Spleen (tissue), 7 donors: ENCODE results near the gene OXNAD1.

Experiments used
- CTCF ChIP-seq, 11 experiments: fragments of 200-600 bp in 7 of 11; fragments of 450-650 bp in 4 of 11; sonication (generic) in 4 of 11; IDR thresholded peaks in 8 of 11; conservative IDR thresholded peaks in 3 of 11; 1 replicate in 7 of 11; 2 replicates in 4 of 11; pipeline versions ENCODE4 v1.4.0 to v1.8.0; 2016 to 2021; ENCODE audit warnings: antibody characterized with exemption in 11 of 11, inconsistent platforms in 4 of 11, mild to moderate bottlenecking in 1 of 11
- POLR2A ChIP-seq, 3 donors: fragments of 450-650 bp; IDR thresholded peaks; one replicate each; pipeline ENCODE4 v1.5.1; 2017; ENCODE audit warnings: antibody characterized with exemption in 3 of 3, mild to moderate bottlenecking in 1 of 3
- POLR2AphosphoS5 ChIP-seq, 3 donors: sonication (generic); formaldehyde crosslinking; IDR thresholded peaks; one replicate each; pipeline ENCODE4 v1.5.1; 2017; ENCODE audit warnings: antibody characterized with exemption in 3 of 3
- donor health status: DM: no; HTN: no; CAD: no; lungs with moderate emphysema.
- donor health status: DM: no; HTN: no; CAD: no.
- donor health status: DM: no; HTN: no; CAD: no.

GRCh38 chr3:16264174-16264707 lies 771 bp upstream of the OXNAD1 start:
- TF ChIP-seq CTCF (IDR thresholded peaks at IDR 0.05 in 8 of 11, conservative IDR thresholded peaks at IDR 0.05 in 3 of 11) (peak in 1 of 11 experiments; percentile 37), POLR2A (IDR thresholded peaks at IDR 0.05) (no peak), POLR2AphosphoS5 (IDR thresholded peaks at IDR 0.05) (no peak)
